ENCODE data around the gene TMEM143. TPM values are rescaled to one million over a fixed set of nuclear protein-coding genes. Genes with fewer than 3 reads are reported as not detected.

The TMEM143 gene
- total and polyA plus RNA-seq, 2 of the 8 experiments (the other 6 are each of a cell fraction or from before 2014, with no cell fraction given): 14.2 to 19.1 TPM

DNA sequence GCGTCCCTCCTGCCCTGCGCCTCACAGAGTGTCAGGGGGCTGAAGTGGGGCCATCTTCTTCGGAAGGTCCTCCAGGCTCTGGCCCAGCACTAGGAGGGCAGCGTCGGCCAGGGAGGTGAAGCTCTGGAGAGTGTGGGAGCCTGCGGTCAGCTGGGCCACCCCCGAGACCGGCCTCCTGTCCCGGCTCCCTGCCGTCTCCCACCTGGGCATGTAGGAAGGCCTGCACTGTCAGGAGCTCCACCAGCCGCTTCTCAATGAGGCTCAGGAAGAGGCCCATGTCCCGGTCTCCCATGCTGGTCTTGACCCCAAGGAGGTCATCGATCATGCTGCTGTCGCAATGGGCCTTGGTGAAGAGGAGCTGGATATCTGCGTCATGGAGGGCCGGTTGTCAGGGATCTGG is 65.8 kb downstream of the TMEM143 start:
- no peak overlapping the region; the same call in 1 of the 2 replicates for H4K8ac ChIP-seq (ENCODE audit: extremely low read depth, insufficient read depth, low read length)
- H3K79me1 ChIP-seq (ENCODE audit: low read depth, low read length): no peaks in the 10 kb centered on the region
- no peak overlapping the region for H2AK5ac ChIP-seq (ENCODE audit: low read depth, low read length)
- no peak overlapping the region for H4K5ac ChIP-seq (ENCODE audit: insufficient read length, low read depth, low read length)
- peaks cover 0 to 14% (median under 1%) of the 10 kb centered on the region in 4 experiments; a peak in 3 of 7 replicates for H3K4me1 ChIP-seq (replicated peaks in 1 of 4; ENCODE audit: control insufficient read depth in 3 of 4, insufficient read depth in 4 of 4, low read length in 3 of 4)
- H4K91ac ChIP-seq (replicated peaks; ENCODE audit: insufficient read length, low read length): peak overlapping the region; percentile 42
- H3K9me3 ChIP-seq (ENCODE audit: insufficient read depth in 2 of 2, low read depth in 1 of 2, low read length in 1 of 2): no peaks in the 10 kb centered on the region
- no peak overlapping the region for H3K4me3 ChIP-seq (ENCODE audit: extremely low read depth in 1 of 4, insufficient read depth in 2 of 4, low read depth in 3 of 4, low read length in 4 of 4)
- H2AFZ ChIP-seq (ENCODE audit: low read length): no peak overlapping the region
- no peak overlapping the region for H3K56ac ChIP-seq (replicated peaks; ENCODE audit: insufficient read length, low read depth, low read length)
- FAIRE-seq: no peak
- H3K23me2 ChIP-seq (ENCODE audit: low read depth, low read length): peaks cover 5% of the 10 kb centered on the region; the same call in 1 of the 2 replicates
- H3K23ac ChIP-seq (ENCODE audit: insufficient read length): no peak overlapping the region
- ChIA-PET POLR2A (ENCODE audit: partially characterized antibody) (interaction anchor here (1.0 to 3.1 kb wide), 3 partner anchors 9 to 26 kb away, joined by 3 to 19 read pairs (median 5); no protein-coding TSS in a partner anchor), CTCF (ENCODE audit: partially characterized antibody) (interaction anchor here (0.7 to 2.5 kb wide), 10 partner anchors 9 to 282 kb away, joined by 3 to 10 read pairs (median 4); no protein-coding TSS in a partner anchor)
- DNase-seq (ENCODE audit: low read depth in 1 of 2, low spot score in 2 of 2): no peak
- 0 out of 2 replicates have a peak overlapping the region, but pooled peaks have one; percentile 6 for H2BK15ac ChIP-seq (ENCODE audit: low read length)
- H3K27me3 ChIP-seq (replicated peaks in 1 of 4; ENCODE audit: control insufficient read depth in 3 of 4, extremely low read depth in 1 of 4, insufficient read depth in 3 of 4, low read length in 3 of 4): no peaks in the 10 kb centered on the region
- H3K18ac ChIP-seq (ENCODE audit: extremely low read depth, low read length): peak overlapping the region; percentile 48
- no peak overlapping the region for H2BK120ac ChIP-seq (replicated peaks; ENCODE audit: low read depth, low read length)
- peaks cover 0 to 2% of the 10 kb centered on the region in 2 experiments for H4K20me1 ChIP-seq (replicated peaks in 1 of 2; ENCODE audit: control insufficient read depth in 1 of 2, insufficient read depth in 2 of 2, low read length in 2 of 2)
- H3K14ac ChIP-seq (ENCODE audit: insufficient read length): no peak overlapping the region
- H3K4me2 ChIP-seq (ENCODE audit: insufficient read depth in 1 of 2, low read depth in 2 of 2, low read length in 2 of 2): no peak overlapping the region
- WGBS, 2 experiments (ENCODE audit: extremely low coverage in 1 of 2, insufficient coverage in 1 of 2, insufficient read length in 1 of 2, insufficient replicate concordance in 2 of 2, low coverage in 1 of 2, low lambda C conversion rate in 2 of 2, missing lambda C conversion rate in 1 of 2): 87% methylated on average over 16 of the region's 16 CpGs; no CpG with 5 or more reads in 1 of the 2 experiments
- H2BK12ac ChIP-seq (ENCODE audit: low read depth, low read length): no peak overlapping the region; the same call in 1 of the 2 replicates
- no peak overlapping the region for H3K4ac ChIP-seq (replicated peaks; ENCODE audit: insufficient read length, low read depth, low read length)
- H3K27ac ChIP-seq (ENCODE audit: low read depth, low read length): no peak overlapping the region
- no peak overlapping the region for H2BK5ac ChIP-seq (ENCODE audit: low read depth, low read length)
- H3K9ac ChIP-seq (replicated peaks in 1 of 4; ENCODE audit: extremely low read depth in 1 of 4, low read depth in 3 of 4, low read length in 3 of 4): no peak overlapping the region
- H3K36me3 ChIP-seq (ENCODE audit: control insufficient read depth in 2 of 4, insufficient read depth in 4 of 4, low read length in 3 of 4): no peaks in the 10 kb centered on the region
- no peaks in the 10 kb centered on the region for H3K79me2 ChIP-seq (ENCODE audit: control insufficient read depth in 1 of 2, insufficient read depth in 2 of 2, low read length in 2 of 2)
- H2BK20ac ChIP-seq (ENCODE audit: low read length): no peak overlapping the region
- TF ChIP-seq SP2 (IDR thresholded peaks at IDR 0.05; ENCODE audit: low read length): no peak
- no peak for TF ChIP-seq CHD1 (IDR thresholded peaks at IDR 0.05; ENCODE audit: low read depth, low read length)
- TF ChIP-seq ASH2L (IDR thresholded peaks at IDR 0.05; ENCODE audit: low read length): no peak
- TF ChIP-seq RXRA (IDR thresholded peaks at IDR 0.05; ENCODE audit: insufficient read depth, low read depth, low read length): no peak
- TF ChIP-seq, protein P1, sequence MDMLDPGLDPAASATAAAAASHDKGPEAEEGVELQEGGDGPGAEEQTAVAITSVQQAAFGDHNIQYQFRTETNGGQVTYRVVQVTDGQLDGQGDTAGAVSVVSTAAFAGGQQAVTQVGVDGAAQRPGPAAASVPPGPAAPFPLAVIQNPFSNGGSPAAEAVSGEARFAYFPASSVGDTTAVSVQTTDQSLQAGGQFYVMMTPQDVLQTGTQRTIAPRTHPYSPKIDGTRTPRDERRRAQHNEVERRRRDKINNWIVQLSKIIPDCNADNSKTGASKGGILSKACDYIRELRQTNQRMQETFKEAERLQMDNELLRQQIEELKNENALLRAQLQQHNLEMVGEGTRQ (IDR thresholded peaks at IDR 0.05; ENCODE audit: low read length): no peak
- no peak for TF ChIP-seq SAP30 (IDR thresholded peaks at IDR 0.05; ENCODE audit: insufficient read depth, insufficient replicate concordance, low read length)
- TF ChIP-seq, protein P2, sequence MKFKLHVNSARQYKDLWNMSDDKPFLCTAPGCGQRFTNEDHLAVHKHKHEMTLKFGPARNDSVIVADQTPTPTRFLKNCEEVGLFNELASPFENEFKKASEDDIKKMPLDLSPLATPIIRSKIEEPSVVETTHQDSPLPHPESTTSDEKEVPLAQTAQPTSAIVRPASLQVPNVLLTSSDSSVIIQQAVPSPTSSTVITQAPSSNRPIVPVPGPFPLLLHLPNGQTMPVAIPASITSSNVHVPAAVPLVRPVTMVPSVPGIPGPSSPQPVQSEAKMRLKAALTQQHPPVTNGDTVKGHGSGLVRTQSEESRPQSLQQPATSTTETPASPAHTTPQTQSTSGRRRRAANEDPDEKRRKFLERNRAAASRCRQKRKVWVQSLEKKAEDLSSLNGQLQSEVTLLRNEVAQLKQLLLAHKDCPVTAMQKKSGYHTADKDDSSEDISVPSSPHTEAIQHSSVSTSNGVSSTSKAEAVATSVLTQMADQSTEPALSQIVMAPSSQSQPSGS (IDR thresholded peaks at IDR 0.05; ENCODE audit: low read length): no peak
- no peak for TF ChIP-seq JUN (IDR thresholded peaks at IDR 0.05; ENCODE audit: low read depth, low read length)
- no peak for TF ChIP-seq POU5F1 (IDR thresholded peaks at IDR 0.05; ENCODE audit: low read depth, low read length)
- TF ChIP-seq, protein P3, sequence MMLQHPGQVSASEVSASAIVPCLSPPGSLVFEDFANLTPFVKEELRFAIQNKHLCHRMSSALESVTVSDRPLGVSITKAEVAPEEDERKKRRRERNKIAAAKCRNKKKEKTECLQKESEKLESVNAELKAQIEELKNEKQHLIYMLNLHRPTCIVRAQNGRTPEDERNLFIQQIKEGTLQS (IDR thresholded peaks at IDR 0.05; ENCODE audit: insufficient read depth, low read depth, low read length): no peak
